Subcutaneous adipose tissue (tissue), 4 donors: Measurements from ENCODE around the gene TRDN. TPM values are rescaled to one million over a fixed set of nuclear protein-coding genes. Genes with fewer than 3 reads are reported as not detected.

Source experiments
- total RNA-seq, 4 donors: library from RNA; depleted of rRNA; stranded (reverse); fragments of >200 nt; gene quantifications; one replicate each; pipeline ENCODE4 v1.1.0, GENCODE V29; 2016
- TF ChIP-seq, protein P1 (sequence below): fragments of 450-650 bp; IDR thresholded peaks from one replicate; pipeline ENCODE4 v1.5.1; 2016; ENCODE audit warnings: low read depth, mild to moderate bottlenecking, control low read depth, antibody characterized with exemption, moderate library complexity

TRDN gene
- total RNA-seq, 4 donors from 2014 or later: under 0.01 to 2.8 (median 2.2) TPM; not detected in 1

DNA sequence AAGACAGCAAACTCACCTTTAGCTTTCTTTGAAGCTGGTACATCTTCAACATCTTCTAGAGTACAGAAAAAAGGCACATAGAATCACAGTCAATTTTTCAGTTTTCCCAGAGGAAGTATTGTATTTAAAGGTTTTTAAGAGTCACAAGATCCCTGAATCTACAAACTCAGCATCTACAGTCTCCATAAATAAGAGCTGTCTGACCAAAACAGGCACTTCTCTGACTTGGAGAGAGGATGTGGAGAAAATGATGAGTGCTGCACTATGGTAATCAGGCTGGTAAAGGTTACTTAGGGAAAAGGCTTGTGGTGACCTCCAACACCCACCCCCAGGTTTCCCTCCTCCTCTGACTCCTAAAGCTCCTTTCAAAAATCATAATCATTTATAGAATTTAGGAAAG, 412.7 kb downstream of the TRDN start:
- TF ChIP-seq, protein P1, sequence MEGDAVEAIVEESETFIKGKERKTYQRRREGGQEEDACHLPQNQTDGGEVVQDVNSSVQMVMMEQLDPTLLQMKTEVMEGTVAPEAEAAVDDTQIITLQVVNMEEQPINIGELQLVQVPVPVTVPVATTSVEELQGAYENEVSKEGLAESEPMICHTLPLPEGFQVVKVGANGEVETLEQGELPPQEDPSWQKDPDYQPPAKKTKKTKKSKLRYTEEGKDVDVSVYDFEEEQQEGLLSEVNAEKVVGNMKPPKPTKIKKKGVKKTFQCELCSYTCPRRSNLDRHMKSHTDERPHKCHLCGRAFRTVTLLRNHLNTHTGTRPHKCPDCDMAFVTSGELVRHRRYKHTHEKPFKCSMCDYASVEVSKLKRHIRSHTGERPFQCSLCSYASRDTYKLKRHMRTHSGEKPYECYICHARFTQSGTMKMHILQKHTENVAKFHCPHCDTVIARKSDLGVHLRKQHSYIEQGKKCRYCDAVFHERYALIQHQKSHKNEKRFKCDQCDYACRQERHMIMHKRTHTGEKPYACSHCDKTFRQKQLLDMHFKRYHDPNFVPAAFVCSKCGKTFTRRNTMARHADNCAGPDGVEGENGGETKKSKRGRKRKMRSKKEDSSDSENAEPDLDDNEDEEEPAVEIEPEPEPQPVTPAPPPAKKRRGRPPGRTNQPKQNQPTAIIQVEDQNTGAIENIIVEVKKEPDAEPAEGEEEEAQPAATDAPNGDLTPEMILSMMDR: no peak

DNA sequence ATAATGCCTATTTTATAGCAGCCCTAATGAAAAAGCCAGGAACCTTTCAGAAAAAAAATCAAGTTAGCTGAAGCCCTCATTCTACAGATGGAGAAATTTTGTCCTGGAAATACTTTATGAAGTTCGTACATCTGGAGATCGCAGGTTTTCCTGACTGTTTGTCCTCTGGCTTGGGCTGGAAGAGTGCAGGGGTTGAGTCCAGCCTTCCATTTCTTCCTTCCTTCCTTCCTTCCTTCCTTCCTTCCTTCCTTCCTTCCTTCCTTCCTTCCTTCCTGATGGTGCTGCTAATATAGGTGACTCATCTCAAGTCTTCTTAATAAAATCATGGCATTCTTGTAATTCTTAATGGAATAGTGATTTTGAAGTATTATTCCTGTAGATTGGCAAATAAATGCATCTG, 413.3 kb downstream of the TRDN start:
- TF ChIP-seq, protein P1: no peak

- TF ChIP-seq, protein P1: no peak
Observed at GRCh38 chr6:123215211-123215610, 421.5 kb downstream of the TRDN start.

- TF ChIP-seq, protein P1: no peak
Observed at GRCh38 chr6:123214433-123214832, 422.3 kb downstream of the TRDN start.

DNA sequence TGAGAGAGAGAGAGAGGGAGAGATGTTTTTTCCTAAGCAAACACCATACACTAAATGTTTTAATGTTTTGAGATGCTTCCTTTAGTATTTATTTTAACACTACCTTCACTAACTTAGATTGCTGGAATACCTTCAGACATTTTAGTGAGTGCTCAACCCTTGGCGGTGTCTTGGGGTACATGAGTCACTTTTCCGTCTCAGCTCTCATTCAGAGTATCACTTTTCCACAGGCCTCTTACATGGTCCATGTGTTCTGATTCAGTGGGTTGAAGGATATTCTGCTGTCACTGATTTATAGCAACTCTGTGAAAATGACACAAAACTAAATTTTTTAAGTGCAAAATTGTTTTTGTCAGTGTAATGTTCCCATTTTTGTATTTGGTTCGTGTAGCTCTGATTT, 422.8 kb downstream of the TRDN start:
- TF ChIP-seq, protein P1: no peak

DNA sequence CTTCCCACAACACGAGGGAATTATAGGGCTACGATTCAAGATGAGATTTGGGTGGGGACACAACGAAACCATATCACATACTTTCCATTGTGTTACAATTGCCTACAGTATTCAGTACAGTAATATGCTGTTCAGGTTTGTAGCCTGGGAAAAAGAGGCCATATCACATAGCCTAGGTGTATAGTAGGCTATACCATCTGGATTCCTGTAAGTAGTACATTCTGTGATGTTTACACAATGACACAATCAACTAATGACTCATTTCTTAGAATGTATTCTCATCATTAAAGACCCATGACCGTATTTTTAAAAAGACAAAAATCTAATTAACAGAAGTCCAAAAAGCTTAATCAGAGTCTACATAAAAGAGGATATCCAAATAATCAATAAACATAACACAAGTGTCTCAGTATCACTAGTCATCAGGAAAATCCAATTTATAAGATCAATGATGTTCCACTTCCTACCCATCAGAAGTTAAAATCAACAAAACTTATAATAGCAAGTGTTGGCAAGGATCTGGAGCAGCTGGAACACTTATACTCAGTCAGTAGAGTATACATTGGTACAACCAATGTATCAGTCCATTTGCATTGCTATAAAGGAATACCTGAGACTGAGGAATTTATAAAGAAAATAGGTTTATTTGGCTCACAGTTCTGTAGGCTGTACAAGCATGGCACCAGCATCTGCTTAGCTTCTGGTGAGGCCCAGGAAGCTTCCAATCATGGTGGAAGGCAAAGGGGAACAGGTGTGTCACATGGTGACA, 424.8 kb downstream of the TRDN start:
- TF ChIP-seq, protein P1: no peak

DNA sequence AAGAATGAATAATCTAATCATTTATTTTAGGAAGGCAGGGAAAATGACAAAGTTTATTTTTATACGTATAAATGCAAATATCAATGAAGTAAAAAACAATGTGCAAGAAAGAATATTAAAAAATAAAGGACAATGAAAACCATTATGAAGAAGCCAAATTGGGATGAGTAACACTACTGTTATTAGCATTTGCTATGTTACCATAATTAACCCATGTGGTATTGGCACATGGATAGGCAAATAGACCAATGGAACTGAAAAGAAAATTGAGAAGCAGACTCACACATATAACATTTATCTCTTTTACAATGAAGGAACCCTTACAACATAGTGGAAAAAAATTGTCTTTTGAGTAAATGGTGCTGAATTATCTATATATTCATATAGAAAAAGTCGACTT, 426.1 kb downstream of the TRDN start:
- TF ChIP-seq, protein P1: no peak
